Measurements from ENCODE around the gene ADGRB3. TPM values are rescaled to one million over a fixed set of nuclear protein-coding genes. Genes with fewer than 3 reads are reported as not detected.

ADGRB3 gene
- total RNA-seq, 3 donors from 2014 or later: 1.1 to 2.3 (median 1.2) TPM

DNA sequence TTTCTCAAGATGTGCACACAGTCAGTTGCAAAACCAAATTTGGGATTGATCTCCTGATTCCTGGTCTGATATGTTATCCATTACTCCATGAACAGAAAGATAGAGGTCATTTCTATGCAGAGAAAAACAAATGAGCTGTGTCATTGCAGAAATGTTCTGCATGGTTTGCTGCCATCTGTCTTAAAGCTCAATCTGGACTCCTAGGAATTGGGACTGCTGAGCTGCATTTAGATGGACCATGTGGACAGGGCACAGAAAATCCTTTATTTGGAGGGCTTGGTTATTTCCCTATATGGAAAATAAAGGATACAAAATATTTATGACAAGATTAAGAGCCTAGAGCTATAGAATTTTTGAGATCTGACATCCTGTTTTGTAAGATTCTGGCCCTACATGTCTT is 91.3 kb downstream of the ADGRB3 start:
- no peaks in the 10 kb centered on the region for H3K36me3 ChIP-seq
- DNase-seq (ENCODE audit: low spot score in 2 of 2): no peak
- intact Hi-C loops (cut with DNase I; ENCODE audit: low total_unique reads): no loop called here
- no peaks in the 10 kb centered on the region for H3K27me3 ChIP-seq
- no peak overlapping the region for H3K4me3 ChIP-seq
- TF ChIP-seq POLR2AphosphoS5 (IDR thresholded peaks at IDR 0.05) (no peak), POLR2A (IDR thresholded peaks at IDR 0.05) (no peak)
- TF ChIP-seq, protein P1, sequence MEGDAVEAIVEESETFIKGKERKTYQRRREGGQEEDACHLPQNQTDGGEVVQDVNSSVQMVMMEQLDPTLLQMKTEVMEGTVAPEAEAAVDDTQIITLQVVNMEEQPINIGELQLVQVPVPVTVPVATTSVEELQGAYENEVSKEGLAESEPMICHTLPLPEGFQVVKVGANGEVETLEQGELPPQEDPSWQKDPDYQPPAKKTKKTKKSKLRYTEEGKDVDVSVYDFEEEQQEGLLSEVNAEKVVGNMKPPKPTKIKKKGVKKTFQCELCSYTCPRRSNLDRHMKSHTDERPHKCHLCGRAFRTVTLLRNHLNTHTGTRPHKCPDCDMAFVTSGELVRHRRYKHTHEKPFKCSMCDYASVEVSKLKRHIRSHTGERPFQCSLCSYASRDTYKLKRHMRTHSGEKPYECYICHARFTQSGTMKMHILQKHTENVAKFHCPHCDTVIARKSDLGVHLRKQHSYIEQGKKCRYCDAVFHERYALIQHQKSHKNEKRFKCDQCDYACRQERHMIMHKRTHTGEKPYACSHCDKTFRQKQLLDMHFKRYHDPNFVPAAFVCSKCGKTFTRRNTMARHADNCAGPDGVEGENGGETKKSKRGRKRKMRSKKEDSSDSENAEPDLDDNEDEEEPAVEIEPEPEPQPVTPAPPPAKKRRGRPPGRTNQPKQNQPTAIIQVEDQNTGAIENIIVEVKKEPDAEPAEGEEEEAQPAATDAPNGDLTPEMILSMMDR (IDR thresholded peaks at IDR 0.05): no peak
- H3K4me1 ChIP-seq: no peaks in the 10 kb centered on the region
- no peak overlapping the region for H3K27ac ChIP-seq
- no peaks in the 10 kb centered on the region for H3K9me3 ChIP-seq

DNA sequence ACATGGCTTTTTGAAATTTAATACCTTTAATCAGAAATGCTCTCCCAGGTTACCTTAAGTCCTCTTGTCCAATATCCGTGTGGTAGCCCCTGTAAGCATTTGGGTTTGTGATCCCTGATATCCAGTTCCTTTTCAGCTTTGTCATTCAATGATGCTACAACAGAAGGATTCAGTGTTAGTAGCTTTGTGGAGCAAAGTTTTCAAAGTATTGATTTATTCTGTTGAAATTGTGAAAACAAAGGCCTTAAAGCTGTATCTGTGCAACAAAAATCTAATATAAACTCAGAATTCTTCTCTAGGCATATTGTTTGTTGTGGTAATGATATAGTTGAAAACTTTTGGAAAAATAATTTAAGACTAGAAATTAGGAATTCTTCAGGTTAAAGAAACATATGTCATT is 91.9 kb downstream of the ADGRB3 start:
- Histone ChIP-seq H3K9me3 (no peaks in the 10 kb centered on the region), H3K4me1 (no peaks in the 10 kb centered on the region), H3K4me3 (no peak overlapping the region), H3K27ac (no peak overlapping the region), H3K27me3 (no peaks in the 10 kb centered on the region), H3K36me3 (no peaks in the 10 kb centered on the region)
- no peak for TF ChIP-seq POLR2AphosphoS5 (IDR thresholded peaks at IDR 0.05)
- TF ChIP-seq, protein P1 (IDR thresholded peaks at IDR 0.05): no peak
- no peak for TF ChIP-seq POLR2A (IDR thresholded peaks at IDR 0.05)
- DNase-seq (ENCODE audit: low spot score in 2 of 2): no peak
- intact Hi-C loops (cut with DNase I; ENCODE audit: low total_unique reads): no loop called here

DNA sequence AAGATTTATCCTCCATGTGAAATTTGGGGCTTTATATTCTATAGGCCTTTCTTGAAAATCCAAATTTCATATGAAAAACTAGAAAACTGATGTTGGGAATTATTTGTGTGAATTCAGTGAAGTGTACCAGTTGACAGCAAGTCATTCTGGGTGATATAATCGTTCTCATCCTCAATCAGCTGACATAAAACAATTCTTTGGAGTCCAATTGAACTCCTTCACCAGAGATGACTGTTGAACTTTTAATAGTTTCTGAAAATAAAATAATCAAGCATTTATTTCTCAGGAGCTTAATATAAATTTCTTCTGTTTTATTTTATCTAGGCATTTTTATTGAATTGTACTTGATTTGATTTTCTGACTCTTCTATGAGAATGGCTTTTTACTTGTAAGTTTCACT is 92.6 kb downstream of the ADGRB3 start:
- Histone ChIP-seq H3K4me3 (no peak overlapping the region), H3K27me3 (no peaks in the 10 kb centered on the region), H3K36me3 (no peaks in the 10 kb centered on the region), H3K9me3 (no peaks in the 10 kb centered on the region), H3K4me1 (no peaks in the 10 kb centered on the region), H3K27ac (no peak overlapping the region)
- intact Hi-C loops (cut with DNase I; ENCODE audit: low total_unique reads): no loop called here
- no peak for TF ChIP-seq POLR2A (IDR thresholded peaks at IDR 0.05)
- TF ChIP-seq, protein P1 (IDR thresholded peaks at IDR 0.05): no peak
- no peak for TF ChIP-seq POLR2AphosphoS5 (IDR thresholded peaks at IDR 0.05)
- no peak for DNase-seq (ENCODE audit: low spot score in 2 of 2)

DNA sequence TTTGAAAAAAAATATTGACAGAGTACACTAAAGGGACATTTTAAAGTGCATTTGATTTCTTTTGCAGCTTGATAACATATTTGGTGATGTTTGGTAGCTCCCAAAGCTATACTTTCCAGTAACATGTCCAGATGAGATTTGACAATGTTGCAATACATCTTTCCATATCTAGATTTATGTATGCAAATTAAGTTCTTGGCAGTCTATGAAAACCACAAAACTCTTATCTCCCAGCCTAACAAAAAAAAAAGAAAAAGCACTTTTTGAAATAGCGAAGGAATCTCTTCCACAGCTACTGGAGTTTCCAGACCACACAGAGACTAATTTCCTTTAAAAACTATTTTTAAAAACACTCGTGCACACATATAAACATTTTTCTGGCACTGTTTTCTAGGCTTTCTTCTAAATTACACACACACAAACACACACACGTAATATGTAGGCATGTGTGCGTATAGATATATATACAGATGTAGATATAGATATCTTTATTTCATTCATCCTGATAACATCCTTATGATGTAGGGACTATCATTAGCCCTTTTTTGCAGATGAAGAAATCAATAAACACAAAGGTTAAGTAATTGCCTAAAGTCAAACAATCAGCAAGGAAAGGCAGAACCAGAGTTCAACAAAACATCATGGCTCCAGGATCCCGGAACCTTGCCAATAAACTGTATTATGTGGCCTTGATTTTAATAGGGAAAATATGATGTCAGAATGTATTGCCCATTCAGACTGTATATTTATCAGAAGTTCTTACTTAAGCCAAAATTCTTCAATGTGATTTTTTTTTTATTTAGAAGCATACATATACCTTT is 93.3 kb downstream of the ADGRB3 start:
- no peak for DNase-seq (ENCODE audit: low spot score in 2 of 2)
- Histone ChIP-seq H3K9me3 (no peaks in the 10 kb centered on the region), H3K27me3 (no peaks in the 10 kb centered on the region), H3K36me3 (no peaks in the 10 kb centered on the region), H3K4me1 (no peaks in the 10 kb centered on the region), H3K4me3 (no peak overlapping the region), H3K27ac (no peak overlapping the region)
- TF ChIP-seq POLR2A (IDR thresholded peaks at IDR 0.05): no peak
- TF ChIP-seq, protein P1 (IDR thresholded peaks at IDR 0.05): no peak
- no peak for TF ChIP-seq POLR2AphosphoS5 (IDR thresholded peaks at IDR 0.05)
- intact Hi-C loops (cut with DNase I; ENCODE audit: low total_unique reads): no loop called here

DNA sequence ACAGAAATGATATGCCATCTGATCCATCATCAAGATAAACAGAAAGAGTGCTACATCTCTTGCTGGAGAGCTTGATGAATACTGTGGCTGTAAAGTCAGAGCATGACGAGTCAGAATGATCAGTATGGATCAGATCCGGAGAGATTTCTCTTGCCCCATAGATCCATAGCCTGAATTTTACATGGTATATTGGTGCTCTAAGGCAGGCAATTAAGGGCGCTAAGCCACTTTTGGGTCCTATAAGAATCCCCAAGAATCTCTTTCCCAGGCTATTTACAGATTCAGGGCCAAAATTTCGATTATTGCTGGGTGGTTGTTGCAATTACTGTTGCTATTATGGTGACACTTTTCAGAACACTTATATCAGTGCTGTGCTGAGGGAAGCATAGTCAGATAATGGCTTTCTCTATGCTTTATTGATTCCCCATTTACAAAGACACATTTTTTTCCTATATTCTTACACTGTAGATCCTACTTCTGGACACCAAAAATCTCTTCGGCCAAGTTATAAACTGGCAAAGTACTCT is 94.4 kb downstream of the ADGRB3 start:
- Histone ChIP-seq H3K4me3 (no peak overlapping the region), H3K27me3 (no peaks in the 10 kb centered on the region), H3K36me3 (no peaks in the 10 kb centered on the region), H3K9me3 (no peaks in the 10 kb centered on the region), H3K4me1 (no peaks in the 10 kb centered on the region), H3K27ac (no peak overlapping the region)
- TF ChIP-seq, protein P1 (IDR thresholded peaks at IDR 0.05): no peak
- no peak for TF ChIP-seq POLR2A (IDR thresholded peaks at IDR 0.05)
- TF ChIP-seq POLR2AphosphoS5 (IDR thresholded peaks at IDR 0.05): no peak
- intact Hi-C loops (cut with DNase I; ENCODE audit: low total_unique reads): no loop called here
- no peak for DNase-seq (ENCODE audit: low spot score in 2 of 2)

Data from breast epithelium (tissue), 4 donors.